HG03064 (cell line): Measurements from ENCODE around the gene RAB11FIP3.
"Not testable (repeated sequence)": the region's sequence is repeated elsewhere in the genome, so short reads cannot be mapped to it uniquely, and the experiment has no call there.

Experiments
- ATAC-seq: cut with Tn5 transposase; IDR thresholded peaks from one replicate; pipeline ENCODE4 v1.9.1; 2021; ENCODE audit warnings: low read depth; ENCODE audit not compliant: unreplicated experiment

Gene RAB11FIP3

GRCh38 chr16:425082-425718 lies at the start of gene RAB11FIP3:
Gene RAB11FIP3 (plus strand): TSS chr16:425649. CDS start chr16:426007, 358 bp downstream.
- no peak for ATAC-seq

GRCh38 chr16:375927-376816 lies 49.3 kb upstream of the RAB11FIP3 start:
- no peak for ATAC-seq

DNA sequence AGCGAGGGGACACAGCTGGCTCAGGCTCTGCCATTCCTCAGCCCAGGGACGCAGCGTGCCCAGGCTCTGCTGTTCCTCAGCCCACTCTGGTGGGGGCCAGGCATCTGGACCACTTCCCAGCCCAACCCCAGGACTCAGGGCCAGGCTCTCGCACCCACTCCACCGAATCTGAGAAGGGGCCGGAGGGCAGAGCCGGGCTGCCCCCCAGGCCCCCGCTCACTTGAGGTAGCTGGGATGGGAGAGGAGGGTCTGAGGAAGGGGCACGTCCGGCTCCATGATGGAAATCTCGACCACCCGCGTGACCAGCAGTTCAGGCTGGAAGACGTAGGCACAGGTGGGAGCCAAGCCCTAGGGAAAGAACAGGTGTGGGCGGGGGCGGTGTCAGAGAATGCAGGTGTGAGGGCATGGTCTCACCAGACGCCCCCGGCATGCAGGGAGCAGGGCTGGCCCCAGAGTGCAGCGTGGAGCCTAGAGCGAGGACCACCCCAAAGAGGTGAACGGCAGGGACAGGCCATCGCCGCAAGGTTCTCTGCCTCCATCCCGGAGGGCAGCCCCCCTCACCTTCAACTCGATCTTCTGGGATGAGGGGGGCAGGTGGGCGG lies 48.5 kb upstream of the RAB11FIP3 start:
- no peak for ATAC-seq

DNA sequence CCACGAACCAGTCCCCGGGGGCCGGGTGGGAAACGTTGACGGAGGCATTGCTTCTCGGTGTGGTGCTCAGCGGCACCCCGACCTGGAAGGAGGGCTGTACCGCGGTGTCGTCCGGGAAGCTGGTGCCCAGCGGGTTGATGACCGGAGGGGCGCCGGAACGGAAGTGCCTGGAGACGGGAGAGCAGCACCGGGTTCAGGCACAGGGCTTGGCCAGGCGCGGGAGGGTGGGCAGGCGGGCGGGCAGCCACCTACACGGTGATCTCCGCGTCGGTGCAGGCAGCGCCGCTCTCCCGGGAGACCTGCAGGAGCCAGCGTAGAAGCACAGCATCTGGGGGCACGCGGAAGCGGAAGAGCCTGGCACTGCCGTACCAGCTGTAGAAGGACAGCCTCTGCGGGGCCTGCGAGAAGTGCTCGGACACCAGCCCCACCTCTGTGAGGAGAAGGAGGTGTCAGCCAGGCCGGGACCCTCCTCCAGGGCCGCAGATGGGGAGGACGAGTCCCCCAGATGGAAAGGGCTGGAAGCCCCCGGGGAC lies 48.0 kb upstream of the RAB11FIP3 start:
- ATAC-seq = no peak

DNA sequence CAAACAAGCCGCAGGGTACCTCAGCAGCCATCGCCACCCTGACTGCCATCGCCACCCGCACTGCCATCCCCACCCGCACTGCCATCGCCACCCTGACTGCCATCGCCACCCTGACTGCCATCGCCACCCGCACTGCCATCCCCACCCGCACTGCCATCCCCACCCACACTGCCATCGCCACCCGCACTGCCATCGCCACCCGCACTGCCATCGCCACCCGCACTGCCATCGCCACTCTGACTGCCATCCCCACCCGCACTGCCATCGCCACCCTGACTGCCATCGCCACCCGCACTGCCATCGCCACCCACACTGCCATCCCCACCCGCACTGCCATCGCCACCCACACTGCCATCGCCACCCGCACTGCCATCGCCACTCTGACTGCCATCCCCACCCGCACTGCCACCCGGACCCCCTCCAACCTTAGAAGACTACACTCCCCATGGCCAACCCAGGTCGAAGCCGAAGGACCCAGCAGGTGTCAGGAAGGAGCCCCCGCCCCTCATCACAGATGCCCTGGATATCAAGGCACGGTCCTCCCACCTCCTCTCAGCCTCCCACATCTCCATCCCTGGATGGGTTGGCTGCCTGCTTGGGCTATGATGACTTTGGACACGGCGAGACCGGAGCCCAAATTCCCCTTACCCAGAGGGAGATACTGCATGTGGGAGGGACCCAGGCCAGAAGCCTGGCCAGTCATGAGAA lies 47.2 kb upstream of the RAB11FIP3 start:
- not testable (repeated sequence) for ATAC-seq

GRCh38 chr16:378821-379182 lies 46.6 kb upstream of the RAB11FIP3 start:
- ATAC-seq = no peak

- no peak for ATAC-seq
Measured at GRCh38 chr16:379183-379960, 46.1 kb upstream of the RAB11FIP3 start.

DNA sequence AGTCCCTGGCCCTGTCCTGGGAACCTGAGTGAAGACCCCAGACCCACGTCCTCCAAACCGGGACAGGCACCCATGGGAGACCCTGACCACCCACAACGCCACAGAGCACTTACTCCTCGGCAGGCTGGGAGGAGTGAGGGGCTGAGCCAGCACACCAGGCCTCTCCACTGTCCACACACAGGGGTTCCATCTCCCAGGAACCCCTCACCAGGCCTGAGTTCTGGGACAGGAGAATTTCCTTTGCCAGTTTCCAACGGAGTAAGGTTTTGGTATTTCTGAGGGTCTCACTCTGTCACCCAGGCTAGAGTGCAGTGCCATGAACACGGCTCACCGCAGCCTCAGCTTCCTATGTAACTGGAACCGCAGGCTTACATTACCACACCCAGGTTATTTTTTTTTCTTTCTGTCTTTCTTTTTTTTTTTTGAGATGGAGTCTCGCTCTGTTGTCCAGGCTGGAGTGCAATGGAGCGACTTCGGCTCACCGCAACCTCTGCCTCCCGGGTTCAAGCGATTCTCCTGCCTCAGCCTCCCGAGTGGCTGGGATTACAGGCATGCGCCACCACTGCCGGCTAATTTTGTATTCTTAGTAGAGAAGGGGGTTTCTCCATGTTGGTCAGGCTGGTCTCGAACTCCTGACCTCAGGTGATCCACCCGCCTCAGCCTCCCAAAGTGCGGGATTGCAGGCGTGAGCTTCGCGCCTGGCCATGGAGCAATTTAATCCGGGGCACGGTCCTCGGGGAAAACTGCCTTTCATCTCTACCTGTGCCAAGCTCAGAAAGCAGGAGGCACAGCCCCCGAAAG lies 45.3 kb upstream of the RAB11FIP3 start:
- ATAC-seq = no peak

- no peak for ATAC-seq
Measured at GRCh38 chr16:380762-381011, 44.8 kb upstream of the RAB11FIP3 start.

DNA sequence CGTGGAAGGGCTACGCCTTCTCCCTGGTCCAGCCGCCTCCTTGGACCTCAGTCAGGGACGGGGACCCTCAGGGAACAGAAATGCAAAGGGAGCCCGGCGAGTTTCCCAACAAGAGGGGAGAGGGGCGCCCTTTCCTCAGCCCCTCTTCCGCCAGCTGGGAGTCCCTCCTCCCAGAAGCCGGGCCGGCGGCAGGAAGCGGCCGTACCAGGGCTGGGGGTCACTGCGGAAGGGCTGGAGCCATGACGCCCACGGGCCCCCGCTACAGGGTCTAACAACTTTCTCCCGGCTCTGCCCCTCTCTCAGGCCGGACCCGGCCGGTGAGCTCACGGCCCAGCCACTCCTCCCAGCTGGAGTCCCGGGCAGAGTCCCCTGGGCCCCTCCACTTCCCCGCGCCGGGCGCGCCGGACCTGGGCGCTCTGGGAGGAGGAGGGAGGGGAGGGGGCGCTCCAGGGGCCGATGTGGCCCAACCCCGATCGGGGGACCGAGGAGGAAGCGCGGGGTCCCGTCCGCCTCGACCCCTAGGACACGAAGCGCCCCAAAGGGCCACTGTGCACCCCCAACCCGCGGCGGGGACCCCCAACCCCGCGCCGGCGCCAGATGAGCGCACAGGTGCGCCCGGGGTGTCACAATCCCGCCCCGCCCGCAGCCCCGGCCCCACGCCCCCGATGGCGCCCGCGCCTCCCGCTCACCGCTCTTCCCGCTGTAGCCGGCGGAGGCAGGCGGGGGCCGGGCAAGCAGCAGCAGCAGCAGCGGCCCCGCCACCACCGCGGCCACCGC lies 44.2 kb upstream of the RAB11FIP3 start:
- no peak for ATAC-seq

DNA sequence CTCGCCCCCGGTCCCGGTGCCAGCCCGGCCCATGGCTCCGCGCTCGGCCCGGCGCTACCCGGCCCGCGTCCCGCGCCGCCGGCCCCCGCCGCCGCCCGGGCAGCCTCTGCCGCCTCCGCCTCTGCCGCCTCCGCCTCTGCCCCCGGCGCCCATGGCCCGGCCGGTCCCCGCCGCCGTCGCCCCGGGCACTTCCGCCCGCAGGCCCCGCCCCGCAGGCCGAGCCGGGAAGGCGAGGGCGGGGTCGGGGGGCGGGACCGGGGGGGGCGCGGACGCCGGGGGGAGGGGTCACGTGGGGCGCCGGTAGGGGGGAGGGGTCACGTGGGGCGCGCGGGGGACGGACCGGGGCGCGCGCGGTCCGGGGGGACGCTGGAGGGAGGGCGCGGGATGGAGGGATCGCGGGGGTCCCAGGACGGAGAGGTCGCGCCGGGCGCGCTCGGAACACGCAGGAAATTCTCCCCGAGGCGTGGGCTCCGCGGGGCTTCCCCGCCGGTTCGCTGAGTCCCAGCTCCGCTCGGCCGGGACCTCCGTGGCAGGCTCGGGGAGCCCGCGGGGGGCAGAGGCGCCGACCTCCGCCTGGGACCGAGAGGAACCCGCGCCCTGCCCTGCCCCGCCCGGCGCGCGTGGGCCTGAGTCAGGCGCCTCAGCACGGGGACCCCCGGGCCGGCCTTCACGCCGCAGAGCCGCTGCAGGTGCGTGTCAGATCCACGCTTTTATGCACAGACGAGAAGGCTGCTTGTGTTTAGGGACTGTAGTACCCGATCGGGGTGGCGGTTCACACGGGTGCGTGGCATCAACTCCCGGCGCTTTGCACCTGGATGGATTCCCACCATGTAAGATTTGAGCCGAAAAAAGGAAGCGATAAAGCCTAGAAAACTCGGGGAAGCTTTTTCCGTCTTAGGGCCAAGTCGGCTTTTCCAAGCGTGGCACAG lies 43.4 kb upstream of the RAB11FIP3 start, which contains the start of gene PGAP6:
Gene PGAP6, minus strand, starts transcription at position 190 of the 929 bp plus-strand sequence. Its CDS starts 157 bp downstream, at position 33.
- ATAC-seq = no peak

DNA sequence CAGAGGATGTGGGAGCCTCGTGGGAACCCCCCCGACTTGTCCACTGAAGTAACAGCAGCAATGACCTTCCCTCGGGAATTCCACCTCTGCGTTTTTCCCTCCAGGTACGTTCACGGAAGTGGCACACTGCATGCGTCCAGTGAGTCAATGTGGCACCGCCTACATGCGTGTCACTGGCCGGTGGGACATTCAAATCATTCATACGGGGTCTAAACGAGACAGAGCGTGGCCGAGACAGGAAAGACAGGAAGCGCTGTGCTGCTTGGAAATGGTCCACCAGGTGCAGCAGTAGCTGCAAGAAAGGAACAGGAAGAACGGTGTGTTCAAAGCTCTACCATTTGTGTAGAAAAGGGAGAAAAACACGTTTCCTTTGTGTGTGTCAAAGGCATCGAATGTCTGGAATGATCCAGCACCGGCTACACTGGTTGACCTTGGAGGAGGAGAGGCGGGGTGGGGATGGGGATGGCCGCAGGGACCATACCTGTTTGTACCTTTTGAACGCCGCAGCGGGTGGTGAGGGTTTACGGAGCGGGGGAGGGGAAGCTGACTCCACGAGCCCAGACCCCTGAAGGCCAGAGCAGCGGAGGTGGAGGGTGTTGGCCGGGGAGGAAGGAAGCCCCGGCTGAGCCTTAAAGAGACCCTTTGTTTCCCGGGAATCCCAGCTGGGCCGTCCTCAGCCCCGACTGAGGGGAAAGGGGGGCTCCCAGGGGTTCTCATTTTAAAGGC lies 42.0 kb upstream of the RAB11FIP3 start:
- no peak for ATAC-seq

DNA sequence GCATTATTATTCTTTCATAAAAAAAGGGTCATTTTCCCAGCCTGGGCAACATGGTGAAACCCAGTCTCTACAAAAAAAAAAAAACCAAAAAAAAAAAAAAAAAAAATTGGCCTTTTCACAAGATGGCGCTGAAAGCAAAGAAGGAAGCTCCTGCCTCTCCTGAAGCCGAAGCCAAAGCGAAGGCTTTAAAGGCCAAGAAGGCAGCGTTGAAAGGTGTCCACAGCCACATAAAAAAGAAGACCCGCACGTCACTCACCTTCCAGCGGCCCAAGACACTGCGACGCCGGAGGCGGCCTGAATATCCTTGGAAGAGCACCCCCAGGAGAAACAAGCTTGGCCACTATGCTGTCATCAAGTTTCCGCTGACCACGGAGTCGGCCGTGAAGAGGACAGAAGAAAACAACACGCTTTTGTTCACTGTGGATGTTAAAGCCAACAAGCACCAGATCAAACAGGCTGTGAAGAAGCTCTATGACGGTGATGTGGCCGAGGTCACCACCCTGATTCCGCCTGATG lies 38.8 kb upstream of the RAB11FIP3 start:
- no peak for ATAC-seq

DNA sequence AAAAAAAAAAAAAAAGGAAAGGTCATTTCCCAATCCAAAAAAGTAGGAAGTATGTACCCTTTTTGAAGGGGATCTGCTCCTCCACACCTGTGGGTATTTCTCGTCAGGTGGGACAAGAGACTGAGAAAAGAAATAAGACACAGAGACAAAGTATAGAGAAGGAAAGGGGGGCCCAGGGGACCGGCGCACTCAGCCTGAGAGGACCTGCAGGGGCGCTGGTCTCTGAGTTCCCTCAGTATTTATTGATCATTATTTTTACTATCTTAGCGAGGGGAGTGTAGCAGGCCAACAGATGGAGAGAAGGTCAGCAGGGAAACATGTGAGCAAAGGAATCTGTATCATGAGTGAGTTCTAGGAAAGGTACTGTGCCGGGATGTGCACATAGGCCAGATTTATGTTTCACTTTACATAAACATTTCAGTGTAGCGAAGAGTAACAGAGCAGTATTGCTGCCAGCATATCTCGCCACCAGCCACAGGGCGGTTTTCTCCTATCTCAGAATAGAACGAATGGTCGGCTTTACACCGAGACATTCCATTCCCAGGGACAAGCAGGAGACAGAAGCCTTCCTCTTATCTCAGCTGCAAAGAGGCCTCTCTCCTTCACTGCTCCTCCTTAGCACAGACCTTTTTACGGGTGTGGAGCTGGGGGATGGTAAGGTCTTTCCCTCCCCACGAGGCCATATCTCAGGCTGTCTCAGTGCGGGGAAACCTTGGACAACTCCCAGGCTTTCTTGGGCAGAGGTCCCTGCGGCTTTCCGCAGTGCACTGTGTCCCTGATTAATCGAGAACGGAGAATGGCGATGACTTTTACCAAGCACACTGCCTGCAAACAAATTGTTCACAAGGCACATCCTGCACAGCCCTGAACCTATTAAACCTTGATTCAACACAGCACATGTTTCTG lies 37.4 kb upstream of the RAB11FIP3 start:
- ATAC-seq = not testable (repeated sequence)

GRCh38 chr16:389352-389751 lies 36.1 kb upstream of the RAB11FIP3 start:
- ATAC-seq = no peak
